Ovary (tissue), 3 donors: ENCODE measurements around the gene TENT5C.

Experiments used
- EP300 ChIP-seq: sonication (generic); formaldehyde crosslinking; IDR thresholded peaks from one replicate; pipeline ENCODE4 v1.6.1; 2017; ENCODE audit warnings: antibody characterized with exemption
- POLR2A ChIP-seq: fragments of 450-650 bp; IDR thresholded peaks from one replicate; pipeline ENCODE4 v1.6.1; 2017; ENCODE audit warnings: antibody characterized with exemption, mild to moderate bottlenecking, moderate library complexity
- TF ChIP-seq, protein P1 (sequence below), 3 donors: fragments of 450-650 bp in 2 of 3; fragments of 200-600 bp in 1 of 3; IDR thresholded peaks; one replicate each; pipeline versions ENCODE4 v1.5.1 to v1.8.0; 2016 to 2022; ENCODE audit warnings: antibody characterized with exemption in 3 of 3, mild to moderate bottlenecking in 1 of 3
- donor health status: DM: no; HTN: no; CAD: no.

DNA sequence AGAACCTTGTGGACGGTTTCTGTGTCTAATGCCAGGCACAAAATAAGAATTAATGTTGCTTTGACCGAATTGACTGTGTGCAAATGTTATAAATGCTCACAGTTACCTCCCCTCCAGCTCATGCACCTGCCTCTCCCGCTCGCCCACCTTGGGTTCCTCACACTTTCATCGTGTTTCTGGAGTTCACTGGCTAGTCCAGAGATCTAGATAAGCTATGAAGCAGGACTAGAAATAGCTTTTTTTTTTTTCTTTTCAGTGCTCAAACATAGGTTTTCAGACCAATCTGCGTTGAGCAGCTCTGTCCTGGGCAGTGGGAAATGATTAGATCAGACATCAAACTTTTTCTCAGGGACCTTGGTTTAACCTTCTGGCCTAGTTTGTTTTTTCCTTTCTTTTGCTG, 11.1 kb downstream of the TENT5C start:
- TF ChIP-seq, protein P1, sequence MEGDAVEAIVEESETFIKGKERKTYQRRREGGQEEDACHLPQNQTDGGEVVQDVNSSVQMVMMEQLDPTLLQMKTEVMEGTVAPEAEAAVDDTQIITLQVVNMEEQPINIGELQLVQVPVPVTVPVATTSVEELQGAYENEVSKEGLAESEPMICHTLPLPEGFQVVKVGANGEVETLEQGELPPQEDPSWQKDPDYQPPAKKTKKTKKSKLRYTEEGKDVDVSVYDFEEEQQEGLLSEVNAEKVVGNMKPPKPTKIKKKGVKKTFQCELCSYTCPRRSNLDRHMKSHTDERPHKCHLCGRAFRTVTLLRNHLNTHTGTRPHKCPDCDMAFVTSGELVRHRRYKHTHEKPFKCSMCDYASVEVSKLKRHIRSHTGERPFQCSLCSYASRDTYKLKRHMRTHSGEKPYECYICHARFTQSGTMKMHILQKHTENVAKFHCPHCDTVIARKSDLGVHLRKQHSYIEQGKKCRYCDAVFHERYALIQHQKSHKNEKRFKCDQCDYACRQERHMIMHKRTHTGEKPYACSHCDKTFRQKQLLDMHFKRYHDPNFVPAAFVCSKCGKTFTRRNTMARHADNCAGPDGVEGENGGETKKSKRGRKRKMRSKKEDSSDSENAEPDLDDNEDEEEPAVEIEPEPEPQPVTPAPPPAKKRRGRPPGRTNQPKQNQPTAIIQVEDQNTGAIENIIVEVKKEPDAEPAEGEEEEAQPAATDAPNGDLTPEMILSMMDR (IDR thresholded peaks at IDR 0.05) = no peak
- TF ChIP-seq POLR2A = no peak
- TF ChIP-seq EP300 = no peak
